DMS153 treated with DMSO at 0.1 percent for 48 hours (cell line): ENCODE measurements around the gene TNFRSF4.
A peak's percentile ranks its signal among the peaks of the same experiment; 100 is the strongest.

ENCODE experiments used
- DNase-seq: peaks from one replicate; lab custom pipeline; 2025; ENCODE audit not compliant: unreplicated experiment; lab: John Stamatoyannopoulos, UW

The TNFRSF4 gene

DNA sequence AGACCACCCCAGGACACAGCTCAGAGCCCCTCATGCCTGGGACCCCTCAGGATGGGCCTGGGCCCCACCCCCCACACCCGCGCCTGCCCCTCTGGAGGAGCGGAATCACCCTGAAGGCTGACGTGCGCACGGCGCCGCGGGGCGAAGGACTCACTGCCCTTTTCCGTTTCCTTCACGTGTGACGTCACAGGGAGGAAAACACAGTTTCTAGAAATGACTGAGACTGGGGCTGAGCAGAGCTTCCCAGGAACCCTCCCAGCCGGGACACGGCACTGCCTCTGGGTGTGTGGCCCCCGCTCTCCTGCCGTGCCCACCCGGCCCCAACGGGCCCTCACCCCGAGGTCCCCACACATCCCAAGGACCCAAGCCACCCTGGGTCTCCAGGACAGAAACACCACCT lies 5.4 kb upstream of the TNFRSF4 start:
- no peak for DNase-seq

- DNase-seq, result no peak
These were observed 4.7 kb upstream of the TNFRSF4 start for GRCh38 chr1:1218524-1219200.

GRCh38 chr1:1217621-1218523 lies 3.9 kb upstream of the TNFRSF4 start:
- DNase-seq, result no peak

- DNase-seq, result no peak
These were observed 3.0 kb upstream of the TNFRSF4 start for GRCh38 chr1:1216770-1217620.

DNA sequence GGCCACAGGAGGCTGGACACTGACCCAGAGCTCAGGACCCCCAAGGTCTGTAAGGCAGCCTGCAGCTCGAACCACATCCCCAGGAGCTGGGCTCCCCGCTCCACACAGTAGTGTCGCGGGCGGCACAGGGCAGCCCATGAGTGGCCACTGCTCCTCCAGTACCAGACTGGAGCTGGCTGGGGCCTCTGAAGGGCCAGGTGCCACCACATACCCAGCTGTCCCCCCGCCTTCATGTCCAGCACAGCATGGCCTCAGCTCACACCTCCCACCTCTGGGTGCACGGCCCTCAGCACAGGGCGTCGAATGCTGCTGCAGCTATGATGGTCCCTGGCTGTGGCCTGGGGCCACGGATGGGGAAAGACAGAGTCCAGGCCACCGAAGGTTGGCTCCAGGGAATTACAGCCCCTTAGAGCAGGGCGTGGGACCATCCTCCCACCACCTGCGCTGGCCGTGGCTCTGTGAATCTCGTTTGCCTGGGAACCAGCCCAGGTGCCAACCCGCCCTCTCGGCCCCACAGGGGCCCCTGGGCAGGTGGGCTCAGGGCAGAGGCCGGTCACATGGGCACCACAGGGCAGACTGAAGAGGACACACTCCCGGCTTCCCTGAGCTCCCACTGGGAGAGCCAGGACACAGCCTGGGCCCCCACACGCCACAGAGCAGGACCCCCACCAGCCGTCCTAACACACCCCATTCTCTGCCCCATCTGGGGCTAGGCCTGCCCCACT lies 2.1 kb upstream of the TNFRSF4 start:
- DNase-seq, result no peak

DNA sequence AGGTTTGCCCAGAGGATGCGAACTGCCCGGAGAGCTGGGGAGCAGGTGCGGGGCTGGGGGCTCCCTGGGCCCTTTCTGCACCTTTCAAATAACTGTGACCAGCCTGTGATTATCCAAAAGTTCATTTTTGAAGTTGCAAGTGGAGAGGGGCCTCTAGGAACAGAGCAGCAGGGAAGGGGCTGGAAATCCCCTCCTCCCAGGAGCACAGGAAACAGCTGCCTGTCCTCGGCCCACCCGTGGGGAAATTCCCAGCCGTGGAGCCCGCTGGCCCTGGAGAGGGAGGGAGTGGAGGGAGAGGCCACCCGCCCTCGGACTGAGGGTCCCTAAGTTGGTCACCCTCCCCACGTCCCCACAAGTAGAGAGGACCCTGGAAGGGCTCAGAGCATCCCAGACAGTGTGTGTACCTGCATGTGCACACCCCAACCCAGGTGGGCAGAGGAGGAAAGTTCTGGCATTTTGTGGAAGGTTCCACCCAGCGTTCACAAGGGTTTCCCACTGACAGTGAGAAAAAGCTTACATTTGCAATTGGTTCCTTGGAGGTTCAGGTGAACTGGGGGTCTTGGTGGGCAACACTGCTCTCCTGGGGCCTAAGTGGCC lies 1.2 kb upstream of the TNFRSF4 start:
- no peak for DNase-seq

DNA sequence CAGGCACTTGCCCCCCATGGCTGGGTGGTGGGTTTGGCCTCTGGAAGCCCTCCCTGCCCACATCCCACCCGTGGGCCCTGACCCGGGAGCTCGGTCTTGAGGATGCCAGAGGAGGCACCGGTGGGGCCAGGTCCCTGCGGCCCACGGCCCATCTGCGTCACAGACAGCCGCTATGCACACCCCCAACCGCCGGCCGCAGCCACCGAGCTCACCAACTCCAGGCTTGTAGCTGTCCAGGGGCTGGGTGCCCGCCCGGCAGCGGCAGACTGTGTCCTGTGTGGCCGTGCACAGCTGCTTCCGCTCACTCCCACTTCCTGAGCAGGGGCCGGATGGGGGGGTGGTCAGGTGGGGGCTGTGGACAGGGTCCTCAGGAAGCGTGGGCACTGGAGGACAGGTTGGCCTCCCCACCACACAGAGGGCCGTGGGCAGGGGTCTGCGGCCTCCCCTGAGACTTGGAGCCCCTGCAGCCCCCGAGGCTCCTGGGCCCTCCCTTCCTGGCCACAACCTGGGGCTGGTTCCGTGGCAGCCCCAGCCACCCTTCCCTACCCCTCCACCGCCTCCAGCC lies 1.1 kb downstream of the TNFRSF4 start:
- no peak for DNase-seq

- DNase-seq, result no peak
These were observed 2.2 kb downstream of the TNFRSF4 start for GRCh38 chr1:1211541-1212441.

- no peak for DNase-seq
These were observed 3.0 kb downstream of the TNFRSF4 start for GRCh38 chr1:1210726-1211540.

DNA sequence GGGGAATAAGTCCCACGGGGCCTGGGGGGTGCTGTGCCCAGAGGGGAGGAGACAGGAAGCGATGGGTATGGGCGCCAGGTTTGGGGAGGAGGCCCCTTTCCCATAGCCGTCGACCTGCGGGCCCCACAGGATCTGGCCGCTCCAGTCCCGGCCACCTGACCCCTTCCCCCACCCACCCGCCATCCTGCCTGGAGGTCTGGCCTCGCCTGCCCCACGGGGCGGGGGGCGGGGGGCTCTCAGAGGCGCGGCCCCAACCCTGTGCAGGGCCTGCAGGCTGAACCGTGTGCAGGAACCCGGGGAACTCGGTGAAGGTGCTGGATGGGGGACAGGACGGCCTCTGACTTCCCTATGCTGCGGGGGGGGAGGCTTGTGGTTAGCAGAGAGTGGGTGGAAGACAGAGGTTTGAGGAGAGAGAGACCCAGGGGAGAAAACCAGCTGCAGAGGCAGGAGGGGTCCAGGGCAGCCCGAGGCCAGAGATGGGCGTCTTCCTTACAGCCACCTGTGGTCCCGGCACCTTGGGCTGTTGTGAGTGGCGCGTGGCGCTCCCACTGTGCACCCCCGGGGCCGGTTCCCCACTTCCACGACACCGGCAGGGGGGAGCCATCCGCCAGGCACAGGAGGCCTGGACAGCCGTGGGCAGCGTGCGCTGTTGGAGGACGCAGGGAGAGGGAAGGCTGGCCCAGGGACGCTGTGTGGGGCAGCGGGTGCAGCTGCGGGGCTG lies 5.1 kb downstream of the TNFRSF4 start:
- DNase-seq, result no peak

DNA sequence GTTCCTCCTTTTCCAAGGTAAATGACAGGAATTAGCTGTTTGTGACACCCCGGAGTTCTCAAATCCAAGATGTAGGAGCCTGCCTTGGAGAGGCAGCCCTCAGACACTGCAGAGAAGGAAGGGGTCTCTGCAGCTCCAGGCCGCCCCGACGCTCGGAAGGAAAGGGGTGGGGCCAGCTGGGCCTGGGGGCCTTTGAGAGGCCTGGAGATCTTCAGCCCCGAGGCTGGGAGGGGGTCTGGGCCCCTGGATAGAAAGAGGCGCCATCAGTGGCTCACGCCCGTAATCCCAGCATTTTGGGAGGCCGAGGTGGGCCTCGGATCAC lies 6.4 kb downstream of the TNFRSF4 start:
- DNase-seq, result no peak

DNA sequence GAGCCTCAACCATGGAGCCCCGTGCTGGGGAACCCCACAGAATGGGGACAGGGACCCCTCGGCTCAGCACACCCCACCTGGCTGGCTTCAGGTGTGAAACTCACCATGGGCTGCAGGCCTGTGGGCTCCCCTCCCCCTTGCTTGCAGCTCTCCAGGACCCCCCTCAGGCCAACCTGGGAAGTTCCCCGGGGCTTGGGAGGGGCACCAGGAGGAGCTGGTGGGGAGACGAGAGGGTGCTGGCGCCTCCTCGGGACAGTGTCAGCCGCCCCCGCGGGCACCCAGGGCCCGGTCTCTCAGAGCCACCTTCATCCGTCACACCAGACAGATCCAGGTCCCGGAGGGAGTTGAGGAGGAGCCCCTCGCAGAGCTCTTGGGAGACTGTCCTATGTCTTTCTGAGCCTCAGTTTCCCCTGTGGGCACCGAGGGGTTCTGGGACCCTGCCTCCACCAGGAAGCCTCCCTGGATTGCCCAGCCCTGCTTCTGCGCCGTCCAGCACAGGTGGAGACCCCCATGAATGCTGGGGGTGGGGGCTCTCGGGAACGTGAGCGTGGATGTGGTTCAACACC lies 6.9 kb downstream of the TNFRSF4 start:
- no peak for DNase-seq

DNA sequence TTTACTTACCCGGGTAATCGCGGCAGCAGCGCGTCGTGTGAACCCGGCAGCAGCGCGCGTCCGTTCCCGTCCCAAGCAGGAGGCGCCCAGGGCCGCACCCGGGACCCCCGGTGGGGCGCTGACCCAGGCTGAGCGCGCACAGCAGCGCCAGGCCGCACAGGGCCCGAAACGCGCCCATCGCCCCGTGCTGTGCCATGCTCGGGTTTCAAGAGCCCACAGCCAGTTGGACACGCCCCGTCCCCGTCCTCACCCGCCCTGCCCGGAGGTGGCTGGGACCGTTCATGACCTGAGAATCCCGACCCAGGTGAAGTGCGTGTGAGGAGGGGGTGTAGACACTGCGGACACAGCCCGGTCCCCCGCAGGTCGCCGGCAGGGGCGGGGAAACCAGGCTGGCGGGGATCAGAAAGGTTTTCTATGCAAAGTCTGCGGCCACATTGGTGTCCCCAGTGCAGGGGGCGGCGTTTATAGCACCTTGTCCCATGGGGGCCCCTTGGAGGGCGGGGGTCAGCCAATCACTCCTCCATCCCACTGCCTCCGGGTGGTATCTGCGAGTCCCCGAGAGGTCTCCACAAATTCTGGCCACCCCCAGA lies 7.5 kb downstream of the TNFRSF4 start, which contains the start of gene TNFRSF18:
TNFRSF18 (minus strand) TSS at position 217 of the 590 bp plus-strand sequence; CDS start at position 196, 21 bp downstream.
- DNase-seq, result peak; percentile 49

DNA sequence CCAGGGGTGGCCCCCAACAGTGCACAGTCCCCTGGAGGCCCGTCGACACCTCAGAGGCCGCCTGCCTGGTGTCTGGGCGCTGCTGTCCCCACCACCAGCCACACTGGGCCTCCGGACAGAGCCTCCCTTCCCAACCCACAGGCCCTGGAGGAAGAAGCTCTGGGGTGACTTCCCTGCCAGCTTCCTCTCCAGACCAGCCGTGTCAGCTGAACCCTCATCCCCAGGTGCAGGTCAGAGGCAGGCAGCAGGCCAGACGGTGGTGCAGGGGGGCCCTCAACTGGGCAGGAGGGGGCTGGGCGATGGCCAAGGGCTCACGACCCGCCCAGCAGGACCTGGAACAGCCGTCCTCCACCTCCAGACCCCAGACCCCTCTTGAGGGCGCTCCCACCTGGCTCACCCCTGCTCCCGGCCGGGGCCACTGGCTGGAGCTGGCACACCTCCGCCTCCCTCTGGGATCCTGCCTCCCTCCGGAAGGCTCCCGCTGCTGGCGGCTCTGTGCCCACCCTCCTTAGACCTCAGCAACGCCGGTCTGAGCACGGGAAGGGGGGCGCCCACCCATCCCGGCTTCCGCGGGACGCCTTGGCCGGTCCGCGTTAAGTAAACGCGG lies 8.1 kb downstream of the TNFRSF4 start:
- DNase-seq, result no peak

DNA sequence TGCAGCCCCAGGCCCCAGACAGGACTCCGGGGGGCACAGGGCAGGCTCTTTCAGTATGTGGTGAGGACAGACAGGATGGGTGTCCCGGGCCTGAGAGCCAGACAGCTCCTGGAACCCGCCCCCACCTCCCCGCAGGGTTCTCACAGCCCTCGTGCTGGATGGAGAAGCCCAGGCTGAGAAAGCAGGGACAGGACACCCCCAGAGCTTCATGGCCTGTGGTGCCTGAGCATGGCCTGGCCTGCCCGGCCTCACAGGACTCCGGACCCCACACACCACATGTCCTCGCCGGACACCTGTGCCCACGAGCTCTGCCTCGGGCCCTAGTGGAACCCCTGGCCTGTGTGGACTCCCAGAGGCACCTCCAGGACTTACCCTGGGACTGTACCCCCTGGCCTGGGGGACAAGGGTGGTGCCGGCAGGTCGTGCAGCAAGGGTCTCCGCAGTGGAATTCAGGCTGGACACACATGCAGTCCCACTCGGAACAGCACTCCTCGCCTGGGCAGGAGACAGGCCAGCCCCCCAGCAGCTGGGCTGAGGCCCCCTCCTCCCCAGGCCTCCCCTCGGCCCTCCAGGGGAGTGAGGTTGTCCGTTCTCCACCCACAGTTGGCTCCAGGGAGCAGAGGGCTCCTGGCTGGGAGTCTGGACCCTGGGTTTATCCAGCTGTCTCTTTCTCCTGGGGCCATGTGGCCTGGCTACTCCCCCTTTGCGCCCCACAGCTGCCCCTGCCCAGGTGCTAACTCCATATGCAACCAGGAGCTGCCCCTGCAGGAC lies 8.8 kb downstream of the TNFRSF4 start:
- no peak for DNase-seq

DNA sequence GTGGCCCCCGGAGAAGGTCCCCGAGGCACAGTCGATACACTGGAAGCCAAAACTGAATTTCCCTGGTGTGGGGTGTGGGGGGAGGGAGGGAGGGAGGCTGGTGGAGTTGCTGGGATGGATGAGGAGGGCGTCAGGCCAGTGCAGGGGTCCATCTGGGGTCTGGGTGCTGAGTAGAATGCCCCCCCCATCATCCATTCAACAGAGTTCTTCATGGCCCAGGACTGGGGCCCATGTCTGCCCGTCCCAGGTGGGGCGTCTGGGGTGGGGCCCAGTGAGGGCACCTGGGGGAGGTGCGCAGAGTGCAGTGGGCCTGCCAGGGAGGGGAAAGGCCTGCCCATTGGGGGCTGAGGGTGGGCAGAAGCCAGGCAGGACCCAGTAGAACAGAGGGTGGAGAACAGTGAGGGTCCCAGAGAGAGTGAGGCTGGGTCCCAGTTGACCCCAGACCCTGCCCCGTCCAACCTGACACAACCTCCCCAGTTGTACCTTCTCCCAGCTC lies 9.5 kb downstream of the TNFRSF4 start:
- no peak for DNase-seq
